Common myeloid progenitor, CD34-positive (primary cell): ENCODE measurements around the gene BEND5.

Source experiments
- CTCF ChIA-PET: fragments of 350-600 bp; sonication (Branson Sonifier 250); formaldehyde crosslinking; loops from one replicate; lab custom pipeline; 2021; ENCODE audit warnings: antibody characterized with exemption; lab: Charles Lee
- POLR2A ChIA-PET: fragments of 350-600 bp; sonication (Branson Sonifier 250); formaldehyde crosslinking; loops from one replicate; lab custom pipeline; 2021; ENCODE audit warnings: antibody characterized with exemption; lab: Charles Lee
- DNase-seq, 3 donors: peaks; one replicate each; pipeline versions ENCODE4 v3.0.0 to v3.0.0-alpha.2; 2013
- H3K27ac ChIP-seq, 2 experiments: 1 replicate in 1 of 2; 2 replicates in 1 of 2; pipeline ENCODE4 v1.7.0; 2013; ENCODE audit warnings: inconsistent platforms in 2 of 2, low read length in 2 of 2, mild to moderate bottlenecking in 2 of 2, low read depth in 1 of 2, moderate library complexity in 1 of 2; ENCODE audit not compliant: severe bottlenecking in 2 of 2, insufficient read depth in 1 of 2, poor library complexity in 1 of 2
- H3K27me3 ChIP-seq, 5 experiments: replicated peaks in 2 of 5; 1 replicate in 3 of 5; 2 replicates in 2 of 5; pipeline versions ENCODE4 v1.6.1 to v1.7.0; 2013; ENCODE audit warnings: low read length in 4 of 5, mild to moderate bottlenecking in 2 of 5, moderate library complexity in 2 of 5, inconsistent platforms in 1 of 5; ENCODE audit not compliant: insufficient read depth in 5 of 5, control insufficient read depth in 4 of 5
- H3K36me3 ChIP-seq, 4 experiments: 1 replicate in 2 of 4; 2 replicates in 2 of 4; pipeline versions ENCODE4 v1.6.1 to v1.7.0; 2013; ENCODE audit warnings: low read length in 3 of 4, control low read depth in 1 of 4, mild to moderate bottlenecking in 1 of 4; ENCODE audit not compliant: control insufficient read depth in 4 of 4, insufficient read depth in 4 of 4
- H3K4me1 ChIP-seq, 4 experiments: 1 replicate in 3 of 4; 2 replicates in 1 of 4; pipeline versions ENCODE4 v1.6.1 to v1.7.1; 2013; ENCODE audit warnings: low read length in 3 of 4, mild to moderate bottlenecking in 3 of 4, control low read depth in 1 of 4, inconsistent platforms in 1 of 4, moderate library complexity in 1 of 4; ENCODE audit not compliant: control insufficient read depth in 4 of 4, insufficient read depth in 4 of 4; ENCODE audit errors: control extremely low read depth in 1 of 4
- H3K4me3 ChIP-seq, 7 experiments: 1 replicate in 4 of 7; 2 replicates in 3 of 7; pipeline versions ENCODE4 v1.5.1 to v1.7.0; 2013; ENCODE audit warnings: mild to moderate bottlenecking in 7 of 7, low read length in 6 of 7, moderate library complexity in 6 of 7, inconsistent platforms in 2 of 7, low read depth in 2 of 7, control low read depth in 1 of 7; ENCODE audit not compliant: insufficient read depth in 4 of 7, control insufficient read depth in 1 of 7; ENCODE audit errors: extremely low read depth in 1 of 7
- H3K9me3 ChIP-seq, 5 experiments: 1 replicate in 4 of 5; 2 replicates in 1 of 5; pipeline versions ENCODE4 v1.6.1 to v1.7.1; 2013; ENCODE audit warnings: low read length in 4 of 5, mild to moderate bottlenecking in 2 of 5, inconsistent platforms in 1 of 5, low read depth in 1 of 5, moderate library complexity in 1 of 5; ENCODE audit not compliant: control insufficient read depth in 4 of 5, insufficient read depth in 2 of 5; ENCODE audit errors: control extremely low read depth in 1 of 5
- WGBS: methylation state at CpG from one replicate; pipeline ENCODE4 v1.1.5; 2013; ENCODE audit not compliant: insufficient coverage; 5-methylcytosine and 5-hydroxymethylcytosine counted together

BEND5 gene

DNA sequence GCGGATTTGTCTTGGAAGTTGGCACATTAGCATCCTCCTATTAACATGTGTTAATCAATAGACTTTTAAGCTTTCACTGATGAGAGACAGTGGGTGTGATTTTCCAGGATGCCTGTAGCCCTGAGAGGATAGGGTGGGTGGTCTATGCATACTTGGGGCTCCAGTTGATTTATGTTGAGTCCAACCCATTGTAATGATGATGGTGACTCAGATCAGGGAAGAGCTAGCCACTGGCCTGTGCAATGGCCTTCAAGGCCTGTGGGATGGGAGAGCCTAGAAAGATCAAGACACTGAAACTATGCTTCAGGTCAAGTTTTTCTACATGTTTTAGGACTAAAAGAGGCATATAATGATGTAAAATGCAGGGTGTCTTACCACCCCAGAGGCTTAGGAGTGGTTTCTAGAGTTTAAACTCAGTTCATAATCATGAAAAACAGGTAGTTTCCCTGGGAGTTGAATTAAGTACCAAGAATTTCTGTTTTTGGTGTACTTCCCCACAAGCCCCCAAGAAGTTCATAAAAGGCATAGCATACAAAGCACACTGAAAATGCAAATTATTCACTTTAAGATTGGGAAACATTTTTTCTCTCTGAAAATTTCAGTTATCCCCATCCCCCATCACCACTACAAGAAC lies 19.9 kb downstream of the BEND5 start:
- Histone ChIP-seq H3K27ac (no peak overlapping the region), H3K9me3 (no peaks in the 10 kb centered on the region), H3K36me3 (peaks cover 26 to 83% (median 46%) of the 10 kb centered on the region in 4 experiments), H3K4me3 (no peak overlapping the region), H3K27me3 (no peaks in the 10 kb centered on the region), H3K4me1 (no peaks in the 10 kb centered on the region)
- ChIA-PET CTCF (interaction anchor here (1.9 kb wide), 1 partner anchor 61 kb away, joined by 4 read pairs; no protein-coding TSS in a partner anchor), POLR2A (no interaction called here)
- DNase-seq = no peak
- WGBS = no CpG with 5 or more reads among the region's 1 CpG

DNA sequence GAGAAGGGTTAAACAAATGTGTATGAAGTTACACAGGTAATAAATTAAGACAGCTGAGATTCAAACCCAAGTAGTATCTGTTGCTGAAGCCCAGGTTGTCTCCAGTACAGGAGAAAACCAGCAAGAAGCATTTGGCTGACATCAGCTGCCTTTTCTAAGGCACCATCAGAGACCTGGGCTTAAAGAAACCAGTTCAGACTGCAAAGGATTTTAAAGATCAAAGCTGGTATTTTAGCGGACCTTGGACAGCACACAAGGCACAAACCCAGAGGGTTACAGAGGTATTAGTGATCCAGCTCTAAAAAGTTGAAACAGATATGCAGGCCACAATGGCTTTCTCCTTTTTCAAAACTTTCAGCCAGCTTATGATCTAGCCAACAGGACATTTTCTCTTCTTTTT lies 23.4 kb downstream of the BEND5 start:
- CTCF ChIA-PET = interaction anchor here (0.9 kb wide), 1 partner anchor 12 kb away, joined by 5 read pairs; no protein-coding TSS in a partner anchor
- WGBS = 100% methylated on average over 1 of the region's 1 CpG

DNA sequence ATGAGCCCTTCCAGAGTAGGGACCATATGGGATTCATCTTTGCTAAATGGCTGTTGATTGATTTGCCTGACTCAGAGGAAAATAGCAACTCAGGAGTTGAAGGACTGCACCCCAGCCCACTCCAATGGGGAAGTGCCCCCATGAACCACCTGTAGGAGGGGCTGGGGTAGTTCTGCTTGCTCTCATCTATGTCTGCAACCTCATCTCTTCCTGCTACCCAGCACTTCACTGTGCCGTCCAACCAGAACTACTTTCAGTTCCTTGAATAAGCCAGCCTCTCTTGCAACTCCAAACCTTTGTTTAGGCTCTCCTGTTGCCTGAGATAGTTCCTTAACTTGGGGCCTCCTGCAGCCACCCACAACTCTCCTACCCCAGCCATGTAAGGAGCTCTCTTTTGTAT lies 26.6 kb downstream of the BEND5 start:
- POLR2A ChIA-PET = no interaction called here
- DNase-seq = peak; percentile 16 to 49 (median 38)
- Histone ChIP-seq H3K27ac (no peak overlapping the region), H3K36me3 (peaks cover 8 to 67% (median 34%) of the 10 kb centered on the region in 4 experiments), H3K4me3 (no peak overlapping the region), H3K9me3 (no peaks in the 10 kb centered on the region), H3K27me3 (no peaks in the 10 kb centered on the region), H3K4me1 (peaks cover 0 to 5% (median 0%) of the 10 kb centered on the region in 4 experiments)
- 64% methylated on average over 1 of the region's 1 CpG for WGBS
- CTCF ChIA-PET = no interaction called here

More for the DNA sequence above, 23.4 kb downstream of the BEND5 start:
- Histone ChIP-seq H3K4me3 (no peak overlapping the region), H3K9me3 (no peaks in the 10 kb centered on the region), H3K4me1 (peaks cover 0 to 5% (median 0%) of the 10 kb centered on the region in 4 experiments), H3K27ac (no peak overlapping the region), H3K27me3 (no peaks in the 10 kb centered on the region), H3K36me3 (peaks cover 14 to 82% (median 44%) of the 10 kb centered on the region in 4 experiments)
- POLR2A ChIA-PET = no interaction called here
- DNase-seq = no peak

DNA sequence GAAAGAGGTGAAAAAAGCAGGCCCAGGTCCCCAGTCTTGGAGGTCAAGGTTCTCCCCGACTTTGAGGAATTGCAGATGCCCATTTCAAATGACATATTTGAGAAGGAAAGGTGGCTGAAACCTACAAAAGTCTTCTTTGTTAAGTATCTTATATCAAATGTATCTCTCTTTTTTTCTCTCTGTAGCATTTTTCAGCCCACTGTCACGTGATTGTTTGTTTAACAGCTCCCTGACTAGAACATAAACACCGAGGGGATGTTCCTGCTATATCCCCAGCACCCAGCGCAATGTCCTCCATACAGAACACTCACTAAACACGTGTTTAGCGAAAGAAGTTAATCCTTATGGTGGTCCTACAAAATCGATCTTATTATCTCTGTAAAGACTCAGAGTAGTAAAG lies 27.6 kb downstream of the BEND5 start:
- H3K9me3 ChIP-seq = no peaks in the 10 kb centered on the region
- no peak overlapping the region for H3K27ac ChIP-seq
- WGBS = 98% methylated on average over 4 of the region's 7 CpGs
- peaks cover 10 to 64% (median 28%) of the 10 kb centered on the region in 4 experiments for H3K36me3 ChIP-seq
- DNase-seq = no peak
- CTCF ChIA-PET = interaction anchor here (1.2 kb wide), 1 partner anchor 12 kb away, joined by 4 read pairs; no protein-coding TSS in a partner anchor
- POLR2A ChIA-PET = no interaction called here
- no peak overlapping the region for H3K4me3 ChIP-seq
- no peaks in the 10 kb centered on the region for H3K27me3 ChIP-seq
- peaks cover 0 to 5% (median 0%) of the 10 kb centered on the region in 4 experiments for H3K4me1 ChIP-seq

DNA sequence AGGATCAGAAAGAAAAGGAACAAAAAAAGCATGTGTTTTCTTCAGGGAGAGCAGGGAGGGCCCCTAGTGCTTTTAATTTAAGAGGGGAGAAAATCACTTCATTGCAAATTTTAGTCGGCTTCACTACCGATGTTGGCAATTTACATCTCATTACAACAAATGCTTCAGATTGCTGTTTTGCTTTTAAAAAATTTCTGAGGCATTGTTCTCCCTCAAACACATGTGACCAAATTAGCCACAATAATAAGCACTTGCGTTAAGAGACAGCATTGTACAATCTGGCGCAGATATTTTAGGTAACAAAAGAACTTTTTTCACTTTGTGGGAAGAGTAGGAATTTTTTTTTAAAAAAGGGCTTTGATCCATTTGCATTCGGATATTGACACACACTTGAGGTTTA lies 29.8 kb downstream of the BEND5 start:
- H3K36me3 ChIP-seq = peaks cover 19 to 57% (median 24%) of the 10 kb centered on the region in 4 experiments
- H3K4me3 ChIP-seq = no peak overlapping the region
- ChIA-PET CTCF (no interaction called here), POLR2A (no interaction called here)
- no peak overlapping the region for H3K27ac ChIP-seq
- 100% methylated on average over 4 of the region's 5 CpGs for WGBS
- H3K4me1 ChIP-seq = peaks cover 0 to 5% (median 0%) of the 10 kb centered on the region in 4 experiments
- no peak for DNase-seq
- H3K27me3 ChIP-seq = no peaks in the 10 kb centered on the region
- no peaks in the 10 kb centered on the region for H3K9me3 ChIP-seq

DNA sequence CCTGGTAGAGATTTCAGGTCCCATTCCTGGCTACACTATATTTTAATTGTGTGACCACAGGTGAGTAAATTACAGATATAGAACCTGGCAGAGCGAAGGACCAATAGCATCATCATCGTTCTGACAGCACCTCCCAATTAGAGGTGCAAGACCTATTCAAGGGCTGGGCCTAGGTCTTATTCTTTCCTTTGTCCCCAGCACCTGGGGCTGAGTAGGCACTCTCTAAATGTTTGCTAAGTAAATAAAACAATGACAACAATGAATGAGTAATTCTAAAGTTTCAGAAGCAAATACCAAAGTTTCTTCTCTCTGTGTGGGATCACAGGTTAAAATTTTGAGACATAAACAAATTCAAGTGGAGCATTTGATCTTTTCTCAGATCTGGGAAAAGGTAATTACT lies 32.7 kb downstream of the BEND5 start:
- DNase-seq = no peak
- POLR2A ChIA-PET = no interaction called here
- Histone ChIP-seq H3K27ac (no peak overlapping the region), H3K36me3 (peaks cover 6 to 52% (median 23%) of the 10 kb centered on the region in 4 experiments), H3K9me3 (no peaks in the 10 kb centered on the region), H3K4me1 (no peaks in the 10 kb centered on the region), H3K4me3 (no peak overlapping the region), H3K27me3 (no peaks in the 10 kb centered on the region)
- WGBS = 100% methylated on average over 2 of the region's 2 CpGs
- CTCF ChIA-PET = no interaction called here

DNA sequence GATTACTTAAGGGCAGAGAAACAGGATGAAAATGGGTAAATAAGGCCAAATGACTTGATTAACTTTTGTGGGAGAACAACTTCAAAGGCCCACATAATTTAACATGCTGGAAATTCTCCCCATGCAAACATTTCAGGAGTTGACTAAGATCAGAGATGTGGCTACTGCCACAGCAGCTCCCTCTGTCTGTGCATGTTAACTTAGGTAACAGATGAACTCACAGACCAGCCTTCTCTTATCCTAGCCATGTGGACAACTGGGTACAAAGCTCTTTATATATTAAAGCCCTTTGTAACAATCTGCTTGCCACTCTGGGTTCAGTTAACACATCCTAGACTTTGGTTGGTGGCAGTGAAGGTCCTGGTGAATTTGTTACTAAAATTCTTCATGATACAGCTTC lies 33.2 kb downstream of the BEND5 start:
- DNase-seq = no peak
- CTCF ChIA-PET = no interaction called here
- H3K4me1 ChIP-seq = no peaks in the 10 kb centered on the region
- H3K27ac ChIP-seq = no peak overlapping the region
- H3K4me3 ChIP-seq = no peak overlapping the region
- peaks cover 6 to 49% (median 20%) of the 10 kb centered on the region in 4 experiments for H3K36me3 ChIP-seq
- no peaks in the 10 kb centered on the region for H3K9me3 ChIP-seq
- POLR2A ChIA-PET = no interaction called here
- no peaks in the 10 kb centered on the region for H3K27me3 ChIP-seq
